PFSK-1 (cell line): ENCODE results near the gene C16orf74.

Experiments
- FOXP2 ChIP-seq: optimal IDR thresholded peaks from 2 replicates; pipeline ENCODE3; 2011; ENCODE audit warnings: borderline replicate concordance, control low read depth, inconsistent platforms; ENCODE audit not compliant: insufficient read depth; ENCODE audit errors: extremely low read length, extremely low read depth
- POLR2AphosphoS5 ChIP-seq: IDR thresholded peaks from 2 replicates; pipeline ENCODE4 v1.6.1; 2012; ENCODE audit warnings: low read depth, mild to moderate bottlenecking, control low read depth, low read length, moderate library complexity
- SIN3A ChIP-seq: IDR thresholded peaks from 2 replicates; pipeline ENCODE4 v1.6.1; 2012; ENCODE audit warnings: mild to moderate bottlenecking, low read length, moderate library complexity, borderline replicate concordance; ENCODE audit not compliant: insufficient read depth
- TAF1 ChIP-seq: IDR thresholded peaks from 2 replicates; pipeline ENCODE4 v1.6.1; 2012; ENCODE audit warnings: low read length, control low read depth, borderline replicate concordance; ENCODE audit not compliant: insufficient read depth
- TF ChIP-seq, protein P1 (sequence below), 2 experiments: IDR thresholded peaks; 2 replicates each; pipeline versions ENCODE4 v1.6.1 to v1.8.0; 2011 to 2012; ENCODE audit warnings: low read depth in 2 of 2, low read length in 2 of 2, control low read depth in 1 of 2, inconsistent platforms in 1 of 2, mild to moderate bottlenecking in 1 of 2, moderate library complexity in 1 of 2; ENCODE audit not compliant: insufficient read depth in 1 of 2

- no peak for TF ChIP-seq POLR2AphosphoS5
- TF ChIP-seq FOXP2, result no peak
- no peak for TF ChIP-seq SIN3A
- TF ChIP-seq, protein P1, sequence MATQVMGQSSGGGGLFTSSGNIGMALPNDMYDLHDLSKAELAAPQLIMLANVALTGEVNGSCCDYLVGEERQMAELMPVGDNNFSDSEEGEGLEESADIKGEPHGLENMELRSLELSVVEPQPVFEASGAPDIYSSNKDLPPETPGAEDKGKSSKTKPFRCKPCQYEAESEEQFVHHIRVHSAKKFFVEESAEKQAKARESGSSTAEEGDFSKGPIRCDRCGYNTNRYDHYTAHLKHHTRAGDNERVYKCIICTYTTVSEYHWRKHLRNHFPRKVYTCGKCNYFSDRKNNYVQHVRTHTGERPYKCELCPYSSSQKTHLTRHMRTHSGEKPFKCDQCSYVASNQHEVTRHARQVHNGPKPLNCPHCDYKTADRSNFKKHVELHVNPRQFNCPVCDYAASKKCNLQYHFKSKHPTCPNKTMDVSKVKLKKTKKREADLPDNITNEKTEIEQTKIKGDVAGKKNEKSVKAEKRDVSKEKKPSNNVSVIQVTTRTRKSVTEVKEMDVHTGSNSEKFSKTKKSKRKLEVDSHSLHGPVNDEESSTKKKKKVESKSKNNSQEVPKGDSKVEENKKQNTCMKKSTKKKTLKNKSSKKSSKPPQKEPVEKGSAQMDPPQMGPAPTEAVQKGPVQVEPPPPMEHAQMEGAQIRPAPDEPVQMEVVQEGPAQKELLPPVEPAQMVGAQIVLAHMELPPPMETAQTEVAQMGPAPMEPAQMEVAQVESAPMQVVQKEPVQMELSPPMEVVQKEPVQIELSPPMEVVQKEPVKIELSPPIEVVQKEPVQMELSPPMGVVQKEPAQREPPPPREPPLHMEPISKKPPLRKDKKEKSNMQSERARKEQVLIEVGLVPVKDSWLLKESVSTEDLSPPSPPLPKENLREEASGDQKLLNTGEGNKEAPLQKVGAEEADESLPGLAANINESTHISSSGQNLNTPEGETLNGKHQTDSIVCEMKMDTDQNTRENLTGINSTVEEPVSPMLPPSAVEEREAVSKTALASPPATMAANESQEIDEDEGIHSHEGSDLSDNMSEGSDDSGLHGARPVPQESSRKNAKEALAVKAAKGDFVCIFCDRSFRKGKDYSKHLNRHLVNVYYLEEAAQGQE (IDR thresholded peaks at IDR 0.05; ENCODE audit: insufficient read depth in 1 of 2, low read depth in 2 of 2, low read length in 2 of 2), result no peak
- TF ChIP-seq TAF1, result no peak
These were observed 32.5 kb upstream of the C16orf74 start for GRCh38 chr16:85783441-85783840.
